GM21367 (cell line): Measurements from ENCODE around the gene SLC38A4.

Source experiments
- ATAC-seq: cut with Tn5 transposase; IDR thresholded peaks from one replicate; pipeline ENCODE4 v1.9.1; 2021; ENCODE audit not compliant: unreplicated experiment

SLC38A4 gene

DNA sequence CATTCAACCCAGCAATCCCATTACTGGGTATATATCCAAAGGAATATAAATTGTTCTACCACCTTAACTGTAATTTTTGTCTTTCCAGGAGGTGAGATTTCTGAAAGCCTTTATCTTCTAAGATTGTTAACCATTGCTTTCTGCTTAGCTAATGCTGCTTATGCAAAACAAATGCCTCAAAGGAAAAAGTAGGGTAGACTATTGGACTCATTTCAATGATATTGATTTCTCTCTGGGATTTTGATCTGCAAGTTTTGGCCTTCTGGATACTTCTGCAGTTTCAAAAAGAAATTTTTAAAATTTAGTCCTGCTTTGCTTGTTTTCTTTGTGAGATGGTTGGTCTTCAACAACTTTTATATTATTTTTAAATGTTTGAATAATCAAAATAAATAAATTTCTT, 108.6 kb downstream of the SLC38A4 start:
- ATAC-seq = no peak
